H9 (cell line): ENCODE data around the gene SLBP. TPM values are rescaled to one million over a fixed set of nuclear protein-coding genes. Genes with fewer than 3 reads are reported as not detected.

Experiments
- DNase-seq: peaks from one replicate; pipeline ENCODE4 v3.0.0-alpha.2; 2017
- H2AFZ ChIP-seq: one replicate; pipeline ENCODE4 v1.6.1; 2013; ENCODE audit warnings: mild to moderate bottlenecking, low read length, control low read depth, moderate library complexity
- H2AK5ac ChIP-seq: 2 replicates; pipeline ENCODE4 v1.6.1; 2013; ENCODE audit warnings: low read length, control low read depth, mixed read lengths; ENCODE audit not compliant: insufficient read length
- H2BK120ac ChIP-seq: one replicate; pipeline ENCODE4 v1.6.1; 2013; ENCODE audit warnings: low read depth, mild to moderate bottlenecking, low read length, control low read depth, inconsistent platforms; ENCODE audit not compliant: poor library complexity, severe bottlenecking
- H2BK12ac ChIP-seq: 2 replicates; pipeline ENCODE4 v1.6.1; 2013; ENCODE audit warnings: low read length, control low read depth, mixed read lengths, low read depth; ENCODE audit not compliant: insufficient read length
- H2BK15ac ChIP-seq: 2 replicates; pipeline ENCODE4 v1.6.1; 2013; ENCODE audit warnings: low read depth, low read length, control low read depth
- H2BK20ac ChIP-seq: one replicate; pipeline ENCODE4 v1.6.1; 2013; ENCODE audit warnings: low read depth, mild to moderate bottlenecking, low read length, control low read depth, inconsistent platforms; ENCODE audit not compliant: poor library complexity, severe bottlenecking
- H2BK5ac ChIP-seq: 2 replicates; pipeline ENCODE4 v1.6.1; 2013; ENCODE audit warnings: low read length, control low read depth, mixed read lengths; ENCODE audit not compliant: insufficient read length
- H3K14ac ChIP-seq: 2 replicates; pipeline ENCODE4 v1.6.1; 2013; ENCODE audit warnings: low read length, control low read depth; ENCODE audit not compliant: insufficient read depth
- H3K18ac ChIP-seq: 2 replicates; pipeline ENCODE4 v1.6.1; 2013; ENCODE audit warnings: low read depth, mild to moderate bottlenecking, mixed read lengths, low read length, control low read depth; ENCODE audit not compliant: insufficient read length
- H3K23ac ChIP-seq: 2 replicates; pipeline ENCODE4 v1.6.1; 2013; ENCODE audit warnings: low read length, control low read depth, mixed read lengths, low read depth; ENCODE audit not compliant: insufficient read length
- H3K23me2 ChIP-seq: 2 replicates; pipeline ENCODE4 v1.6.1; 2013; ENCODE audit warnings: low read depth, mild to moderate bottlenecking, mixed read lengths, low read length, control low read depth; ENCODE audit not compliant: insufficient read length, poor library complexity, severe bottlenecking
- H3K27ac ChIP-seq: 2 replicates; pipeline ENCODE4 v1.5.1; 2013; ENCODE audit warnings: low read length, control low read depth, mixed read lengths, low read depth; ENCODE audit not compliant: insufficient read length
- H3K27me3 ChIP-seq: 2 replicates; pipeline ENCODE4 v1.6.1; 2013; ENCODE audit warnings: low read length, control low read depth, inconsistent platforms; ENCODE audit not compliant: insufficient read depth
- H3K4ac ChIP-seq: 2 replicates; pipeline ENCODE4 v1.6.1; 2013; ENCODE audit warnings: low read depth, mild to moderate bottlenecking, control low read depth, inconsistent platforms, low read length, moderate library complexity
- H3K4me1 ChIP-seq: 2 replicates; pipeline ENCODE4 v1.6.1; 2013; ENCODE audit warnings: low read length, control low read depth, inconsistent platforms; ENCODE audit not compliant: insufficient read depth
- H3K4me2 ChIP-seq: 2 replicates; pipeline ENCODE4 v1.6.1; 2013; ENCODE audit warnings: low read length, control low read depth, mixed read lengths; ENCODE audit not compliant: insufficient read length, insufficient read depth
- H3K56ac ChIP-seq: 2 replicates; pipeline ENCODE4 v1.6.1; 2013; ENCODE audit warnings: low read depth, mild to moderate bottlenecking, mixed read lengths, low read length, control low read depth; ENCODE audit not compliant: insufficient read length
- H3K79me1 ChIP-seq: 2 replicates; pipeline ENCODE4 v1.6.1; 2013; ENCODE audit warnings: low read depth, mild to moderate bottlenecking, moderate library complexity, low read length, control low read depth, inconsistent platforms; ENCODE audit not compliant: insufficient read depth, poor library complexity, severe bottlenecking
- H3K79me2 ChIP-seq: 2 replicates; pipeline ENCODE4 v1.6.1; 2013; ENCODE audit warnings: low read length, control low read depth, inconsistent platforms; ENCODE audit not compliant: insufficient read depth
- H3K9ac ChIP-seq: 2 replicates; pipeline ENCODE4 v1.6.1; 2013; ENCODE audit warnings: low read length, control low read depth, mixed read lengths; ENCODE audit not compliant: insufficient read length; ENCODE audit errors: extremely low read depth
- H3K9me3 ChIP-seq: one replicate; pipeline ENCODE4 v1.6.1; 2013; ENCODE audit warnings: low read depth, low read length, inconsistent platforms; ENCODE audit not compliant: control insufficient read depth
- H3T11ph ChIP-seq: one replicate; pipeline ENCODE4 v1.6.1; 2013; ENCODE audit warnings: mild to moderate bottlenecking, low read length, control low read depth, inconsistent platforms
- H4K20me1 ChIP-seq: one replicate; pipeline ENCODE4 v1.6.1; 2013; ENCODE audit not compliant: control insufficient read depth, insufficient read length, insufficient read depth
- H4K5ac ChIP-seq: 2 replicates; pipeline ENCODE4 v1.6.1; 2013; ENCODE audit warnings: low read depth, mild to moderate bottlenecking, mixed read lengths, low read length, control low read depth; ENCODE audit not compliant: insufficient read length
- H4K8ac ChIP-seq: replicated peaks from 2 replicates; pipeline ENCODE4 v1.6.1; 2013; ENCODE audit warnings: low read length, control low read depth, mixed read lengths, low read depth; ENCODE audit not compliant: insufficient read length
- H4K91ac ChIP-seq: 2 replicates; pipeline ENCODE4 v1.6.1; 2013; ENCODE audit warnings: low read depth, mild to moderate bottlenecking, moderate library complexity, mixed read lengths, low read length, control low read depth; ENCODE audit not compliant: insufficient read length
- H3K27ac Mint-ChIP-seq, 3 experiments: 2 replicates in 2 of 3; 3 replicates in 1 of 3; pipeline ENCODE4 v1.8.0; 2020 to 2021; ENCODE audit warnings: mixed read lengths in 3 of 3, mild to moderate bottlenecking in 1 of 3, moderate library complexity in 1 of 3
- H3K27me3 Mint-ChIP-seq: 2 replicates; pipeline ENCODE4 v1.8.0; 2021; ENCODE audit warnings: low read depth, mild to moderate bottlenecking, moderate library complexity, mixed read lengths
- H3K36me3 Mint-ChIP-seq, 3 experiments: 2 replicates in 2 of 3; 3 replicates in 1 of 3; pipeline ENCODE4 v1.8.0; 2020 to 2021; ENCODE audit warnings: low read depth in 3 of 3, mixed read lengths in 3 of 3; ENCODE audit not compliant: insufficient read depth in 1 of 3
- H3K4me1 Mint-ChIP-seq, 2 experiments: 2 replicates each; pipeline ENCODE4 v1.8.0; 2020; ENCODE audit warnings: mixed read lengths in 2 of 2
- H3K4me3 Mint-ChIP-seq, 2 experiments: 2 replicates in 1 of 2; 3 replicates in 1 of 2; pipeline ENCODE4 v1.8.0; 2020 to 2021; ENCODE audit warnings: mild to moderate bottlenecking in 2 of 2, mixed read lengths in 2 of 2, moderate library complexity in 1 of 2
- H3K9me3 Mint-ChIP-seq, 2 experiments: 2 replicates in 1 of 2; 3 replicates in 1 of 2; pipeline ENCODE4 v1.8.0; 2020; ENCODE audit warnings: mild to moderate bottlenecking in 2 of 2, mixed read lengths in 2 of 2, moderate library complexity in 1 of 2
- WGBS: extraction: QIAGEN DNeasy Blood & Tissue Kit; methylation state at CpG from one replicate; pipeline ENCODE4 v1.1.7; 2013; ENCODE audit warnings: missing lambda C conversion rate, low lambda C conversion rate, mixed read lengths; ENCODE audit not compliant: insufficient read length; ENCODE audit errors: extremely low coverage; 5-methylcytosine and 5-hydroxymethylcytosine counted together
- total RNA-seq: library from RNA; stranded (reverse); gene quantifications from 2 replicates; pipeline ENCODE4 v1.2.1, GENCODE V29; 2021
- TF ChIP-seq, protein P1 (sequence below): fragments of 200-600 bp; sonication (generic); conservative IDR thresholded peaks from 3 replicates; pipeline ENCODE4 v1.8.0; 2021; ENCODE audit warnings: antibody characterized with exemption, mild to moderate bottlenecking

The SLBP gene
- total RNA-seq, 1 experiment from 2014 or later: 62.7 TPM

DNA sequence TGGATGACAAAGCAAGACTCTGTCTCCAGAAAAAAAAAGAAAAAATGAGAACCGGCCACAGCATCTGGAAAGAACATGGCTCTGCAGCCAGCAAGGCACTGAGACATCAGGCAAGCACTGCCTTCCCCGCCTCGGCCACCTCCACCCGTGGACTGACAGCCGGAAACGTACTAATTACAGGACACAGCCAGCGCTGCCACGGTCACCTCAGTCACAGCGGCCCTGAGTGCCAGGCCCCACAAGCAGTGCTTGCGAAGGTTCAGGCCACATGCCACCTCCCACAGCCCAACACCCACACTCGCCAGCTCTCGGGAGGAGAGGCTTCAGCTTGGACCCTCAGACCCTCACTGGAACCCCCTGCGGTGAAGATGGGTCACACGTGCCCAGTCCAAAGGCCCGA lies 44.8 kb downstream of the SLBP start:
- WGBS: no CpG with 5 or more reads among the region's 15 CpGs
- no peaks in the 10 kb centered on the region; the same call in none of the 2 replicates for H3K27me3 Mint-ChIP-seq
- no peak overlapping the region for H3K23ac ChIP-seq

More for the DNA sequence above, 44.8 kb downstream of the SLBP start:
- Histone ChIP-seq H4K20me1 (no peaks in the 10 kb centered on the region), H2BK12ac (no peak overlapping the region), H2BK15ac (no peak overlapping the region), H3K23me2 (no peaks in the 10 kb centered on the region), H2BK120ac (no peak overlapping the region), H2AK5ac (no peak overlapping the region), H2BK20ac (no peak overlapping the region), H3K56ac (no peak overlapping the region), H3K4ac (no peak overlapping the region), H3K18ac (no peak overlapping the region), H4K5ac (no peak overlapping the region), H3K79me2 (no peaks in the 10 kb centered on the region), H4K8ac (no peak overlapping the region), H3K4me1 (no peaks in the 10 kb centered on the region), H3K14ac (no peak overlapping the region; the same call in 1 of the 2 replicates), H3K27me3 (no peaks in the 10 kb centered on the region), H3K9ac (no peak overlapping the region), H2AFZ (no peak overlapping the region), H4K91ac (no peak overlapping the region), H3K4me2 (no peak overlapping the region), H3K9me3 (no peaks in the 10 kb centered on the region), H3K79me1 (no peaks in the 10 kb centered on the region), H2BK5ac (no peak overlapping the region), H3K27ac (no peak overlapping the region), H3T11ph (no peak overlapping the region)
- DNase-seq: no peak
- H3K27ac Mint-ChIP-seq: no peak overlapping the region
- H3K9me3 Mint-ChIP-seq: no peaks in the 10 kb centered on the region
- H3K36me3 Mint-ChIP-seq: 0 out of 7 replicates have a peak, but pooled peaks cover 0 to 2% (median 0%) of the 10 kb centered on the region in 3 experiments
- H3K4me3 Mint-ChIP-seq: no peak overlapping the region; a peak in 1 of 5 replicates
- TF ChIP-seq, protein P1, sequence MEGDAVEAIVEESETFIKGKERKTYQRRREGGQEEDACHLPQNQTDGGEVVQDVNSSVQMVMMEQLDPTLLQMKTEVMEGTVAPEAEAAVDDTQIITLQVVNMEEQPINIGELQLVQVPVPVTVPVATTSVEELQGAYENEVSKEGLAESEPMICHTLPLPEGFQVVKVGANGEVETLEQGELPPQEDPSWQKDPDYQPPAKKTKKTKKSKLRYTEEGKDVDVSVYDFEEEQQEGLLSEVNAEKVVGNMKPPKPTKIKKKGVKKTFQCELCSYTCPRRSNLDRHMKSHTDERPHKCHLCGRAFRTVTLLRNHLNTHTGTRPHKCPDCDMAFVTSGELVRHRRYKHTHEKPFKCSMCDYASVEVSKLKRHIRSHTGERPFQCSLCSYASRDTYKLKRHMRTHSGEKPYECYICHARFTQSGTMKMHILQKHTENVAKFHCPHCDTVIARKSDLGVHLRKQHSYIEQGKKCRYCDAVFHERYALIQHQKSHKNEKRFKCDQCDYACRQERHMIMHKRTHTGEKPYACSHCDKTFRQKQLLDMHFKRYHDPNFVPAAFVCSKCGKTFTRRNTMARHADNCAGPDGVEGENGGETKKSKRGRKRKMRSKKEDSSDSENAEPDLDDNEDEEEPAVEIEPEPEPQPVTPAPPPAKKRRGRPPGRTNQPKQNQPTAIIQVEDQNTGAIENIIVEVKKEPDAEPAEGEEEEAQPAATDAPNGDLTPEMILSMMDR: no peak
- peaks cover 7 to 11% of the 10 kb centered on the region in 2 experiments for H3K4me1 Mint-ChIP-seq
